Epithelial cell of prostate (primary cell): ENCODE measurements around the gene CHURC1.

Experiments
- DNase-seq: peaks from one replicate; pipeline ENCODE4 v3.0.0-alpha.2; 2011; ENCODE audit warnings: low read depth, low spot score
- H3K27ac ChIP-seq: fragments of 450-650 bp; 2 replicates; pipeline ENCODE4 v1.5.1; 2017; ENCODE audit warnings: mild to moderate bottlenecking

Gene CHURC1

DNA sequence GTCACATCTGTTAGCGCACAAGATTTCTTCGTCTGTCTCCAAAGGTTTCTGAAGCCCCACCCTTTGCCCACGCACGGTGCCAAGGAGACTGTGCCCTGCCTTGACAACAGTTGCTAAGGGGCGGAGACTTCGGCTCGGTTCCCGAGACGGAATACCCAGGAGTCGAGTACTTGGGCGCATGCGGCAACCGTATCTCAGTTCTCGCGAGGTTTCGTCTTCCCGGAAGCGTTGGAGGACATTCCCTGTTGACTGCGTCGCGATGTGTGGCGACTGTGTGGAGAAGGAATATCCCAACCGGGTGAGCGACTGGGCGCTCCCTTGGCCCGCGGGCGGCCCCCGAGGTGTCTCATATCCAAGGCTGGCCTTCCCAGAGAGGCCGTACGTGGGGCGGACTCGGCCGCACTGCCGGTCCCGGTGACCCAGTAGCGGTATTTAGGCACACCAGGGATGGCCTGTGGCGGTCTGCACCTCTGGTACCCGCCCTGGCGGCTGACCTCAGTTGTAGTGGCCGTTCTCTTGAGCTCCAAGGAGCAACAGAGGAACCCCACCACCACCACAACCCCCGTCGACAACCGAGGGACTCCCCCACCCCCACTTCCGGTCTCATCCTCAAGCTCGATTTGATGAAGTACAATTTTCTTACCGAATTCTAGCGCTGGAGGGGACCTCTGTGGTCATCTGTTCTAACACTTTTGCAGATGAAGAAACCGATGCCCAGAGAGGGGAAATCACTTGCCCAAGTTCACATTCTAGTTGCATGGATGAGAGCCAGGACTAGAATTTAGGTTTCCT is at the start of gene CHURC1:
CHURC1 (plus strand) TSS at position 219 of the 792 bp plus-strand sequence; CDS start at position 260, 41 bp downstream.
- DNase-seq: peak; percentile 92
- H3K27ac ChIP-seq: peak within 1 kb of the TSS; percentile 73

DNA sequence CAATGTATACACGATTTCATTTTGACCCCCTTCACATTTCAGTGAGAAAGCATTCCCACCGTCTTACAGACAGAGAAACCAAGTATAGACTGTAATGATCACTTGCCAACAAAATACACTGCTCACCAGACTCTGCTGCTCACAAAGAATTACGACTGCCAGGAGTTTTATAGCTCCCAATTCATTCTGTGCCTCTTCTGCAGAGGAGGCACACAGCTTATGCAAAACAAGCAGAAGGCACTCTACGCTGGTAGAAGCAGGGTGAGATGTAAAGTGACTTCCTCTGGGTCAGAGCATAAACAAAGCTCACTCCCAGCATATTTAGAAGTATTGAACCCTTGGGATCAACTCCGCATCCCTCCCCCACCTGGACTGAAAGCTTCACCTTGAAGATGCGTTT is 49.1 kb upstream of the CHURC1 start:
- no peak for DNase-seq
- H3K27ac ChIP-seq: no peak overlapping the region

DNA sequence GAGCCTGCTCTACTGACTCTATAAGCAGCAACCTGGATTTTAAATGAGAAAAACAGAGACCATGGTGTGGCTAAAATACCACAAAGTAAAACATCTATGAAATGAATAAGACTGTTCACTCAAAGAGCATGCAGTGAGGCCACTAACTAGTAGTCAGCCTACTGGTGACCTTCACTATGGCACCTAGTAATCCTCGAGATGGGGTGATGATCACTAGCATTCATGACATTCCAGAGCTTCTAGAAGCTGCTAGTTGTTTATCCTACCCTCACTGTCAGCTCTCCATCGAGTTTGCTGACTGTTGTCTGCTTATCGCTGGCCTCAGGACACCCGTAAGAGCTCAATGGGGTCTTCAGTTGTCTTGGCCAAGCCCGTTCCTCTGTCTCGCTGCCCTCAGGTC is 48.3 kb upstream of the CHURC1 start:
- no peak for DNase-seq
- H3K27ac ChIP-seq: no peak overlapping the region

DNA sequence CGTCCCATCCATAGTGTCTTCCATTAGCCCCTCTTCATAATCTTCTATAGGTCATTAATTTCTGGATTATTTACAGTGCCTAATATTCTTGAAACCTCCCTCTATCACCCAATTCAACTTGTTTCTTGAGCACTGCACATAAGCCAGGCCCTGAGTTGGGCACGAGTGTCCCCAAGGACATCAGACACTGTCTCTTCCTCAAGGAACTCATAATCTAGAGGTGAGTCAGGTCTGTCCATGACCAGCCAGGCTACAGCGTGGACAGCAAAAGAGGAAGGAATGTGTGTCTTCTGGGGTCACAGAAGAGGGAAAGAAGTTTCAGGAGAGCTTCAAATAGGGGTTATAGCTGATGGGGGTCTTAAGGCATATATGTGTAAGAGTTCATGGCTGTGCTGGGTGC is 47.1 kb upstream of the CHURC1 start:
- H3K27ac ChIP-seq: no peak overlapping the region
- DNase-seq: no peak

DNA sequence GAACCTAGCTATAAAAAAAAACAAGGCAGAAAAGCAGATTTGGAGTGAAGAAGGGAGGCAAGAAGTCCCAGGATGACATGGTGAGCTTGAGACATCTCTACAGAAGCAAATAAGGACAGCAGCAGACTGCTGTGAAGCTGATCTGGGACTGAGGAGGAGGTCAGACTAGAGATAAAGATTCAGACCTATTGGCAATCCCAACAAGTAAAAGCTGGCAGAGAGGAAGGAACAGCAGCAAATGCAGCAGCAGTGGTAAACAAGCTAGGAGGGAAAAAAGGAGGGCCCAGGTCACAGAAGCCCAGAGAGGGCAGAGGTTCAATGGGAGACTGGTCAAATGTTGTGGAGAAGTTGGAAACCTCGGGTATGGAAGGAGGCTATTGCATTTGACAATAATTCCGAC is 45.9 kb upstream of the CHURC1 start:
- H3K27ac ChIP-seq: no peak overlapping the region
- no peak for DNase-seq

DNA sequence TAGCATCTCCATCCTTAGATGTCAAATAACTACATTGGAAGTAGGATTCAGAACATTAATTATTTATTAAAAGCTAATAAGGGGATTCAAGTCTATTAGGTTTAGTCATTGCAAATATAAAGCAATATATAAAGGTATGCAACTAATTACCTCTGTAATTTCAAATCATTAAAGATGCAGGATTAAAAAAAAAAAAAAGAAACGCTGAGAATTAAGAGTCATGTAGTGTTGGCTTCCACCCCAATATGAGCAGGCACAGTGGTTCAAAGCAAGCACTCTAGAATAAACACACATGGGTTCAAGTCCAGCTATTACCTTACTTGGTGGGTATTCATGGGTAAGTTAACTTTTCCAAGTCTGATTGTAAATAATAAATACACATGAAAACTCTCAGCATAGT is 45.4 kb upstream of the CHURC1 start:
- no peak overlapping the region for H3K27ac ChIP-seq
- no peak for DNase-seq

DNA sequence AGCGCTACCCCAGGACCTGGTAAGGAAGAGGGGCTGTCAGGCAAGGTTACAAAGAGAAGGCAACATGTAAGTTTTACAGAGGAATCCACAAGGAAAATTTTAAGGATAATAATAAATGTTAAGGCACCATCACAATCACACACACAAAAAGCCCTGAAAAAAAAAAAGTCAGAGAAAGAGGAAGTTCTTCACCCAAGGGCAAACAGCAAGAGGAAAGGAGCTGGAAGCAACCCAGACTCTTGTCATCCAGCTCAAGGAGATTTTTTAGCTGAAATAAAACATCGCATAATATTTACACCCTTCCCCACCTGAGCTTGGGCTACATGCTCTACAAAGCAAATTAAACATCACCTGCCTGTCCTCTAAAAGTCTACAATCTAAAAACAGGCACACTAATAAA is 44.1 kb upstream of the CHURC1 start:
- no peak overlapping the region for H3K27ac ChIP-seq
- no peak for DNase-seq

DNA sequence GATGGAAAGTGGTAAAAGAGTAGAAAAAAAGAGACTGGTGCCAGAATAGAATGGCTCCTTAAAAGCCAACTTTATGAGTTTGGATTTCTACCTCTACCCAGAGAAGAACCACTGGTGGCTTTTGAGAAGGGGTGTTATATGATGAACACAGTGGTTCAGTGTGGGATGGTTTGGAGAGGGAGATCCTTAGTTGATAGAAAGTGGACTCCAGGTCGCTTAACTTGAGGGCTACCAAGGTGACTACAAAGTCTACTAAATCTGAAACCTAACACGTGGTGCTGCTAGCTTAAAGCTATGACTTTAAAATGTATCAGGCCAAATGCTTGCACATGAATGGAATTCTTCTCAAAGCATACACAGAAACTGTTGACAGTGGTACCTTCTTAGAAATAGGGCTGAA is 42.9 kb upstream of the CHURC1 start:
- no peak for DNase-seq
- H3K27ac ChIP-seq: no peak overlapping the region

DNA sequence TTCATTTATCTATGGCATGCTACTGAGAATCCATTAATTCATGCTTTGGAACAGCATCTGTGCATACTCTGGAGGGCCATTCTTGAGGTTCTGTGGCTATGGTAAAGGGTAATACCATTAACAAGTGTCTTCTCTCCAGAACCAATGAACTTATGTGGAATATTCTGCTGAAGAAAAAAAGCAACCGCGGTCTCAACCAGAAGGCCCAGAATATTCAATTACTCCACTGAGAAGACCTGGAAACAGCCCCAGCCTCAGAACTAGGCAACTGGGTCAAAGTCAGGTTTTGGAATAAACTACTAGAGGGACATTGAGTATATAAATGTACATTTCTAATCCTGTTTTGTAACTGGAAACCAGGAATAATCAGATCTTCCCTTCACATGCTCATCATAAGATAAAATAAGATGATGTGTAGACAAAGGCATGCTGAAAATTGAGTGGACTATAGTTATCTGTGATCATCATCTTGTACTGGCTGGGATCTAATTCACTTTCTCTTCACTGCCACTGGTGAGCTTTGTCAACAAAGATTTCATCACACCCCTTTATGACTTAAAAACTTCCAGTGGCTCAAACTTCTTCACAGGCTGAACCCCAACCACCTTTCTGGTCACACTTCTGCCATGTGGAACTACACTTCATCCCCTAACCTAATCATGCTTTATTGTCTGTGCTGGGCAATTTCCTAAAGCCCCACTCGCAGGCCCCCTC is 40.6 kb upstream of the CHURC1 start:
- no peak overlapping the region for H3K27ac ChIP-seq
- DNase-seq: no peak

DNA sequence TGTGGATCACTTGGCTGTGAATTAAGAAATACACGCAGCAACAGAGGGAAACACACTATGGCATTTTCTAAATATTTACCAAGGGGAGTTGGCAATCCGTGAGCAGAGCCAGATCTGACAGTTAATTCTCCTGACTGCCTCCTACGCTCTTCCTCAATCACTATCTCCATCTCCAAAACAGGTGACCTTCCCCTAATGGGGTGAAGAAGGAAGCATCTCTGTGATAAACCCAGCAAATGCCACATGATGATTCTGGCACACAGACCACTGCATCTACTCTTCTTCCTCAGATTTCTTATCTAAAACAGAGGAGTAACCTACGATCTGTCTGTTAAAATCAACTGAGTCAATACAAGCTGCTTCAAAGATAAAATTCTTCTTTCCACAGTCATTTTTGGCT is 38.9 kb upstream of the CHURC1 start:
- no peak overlapping the region for H3K27ac ChIP-seq
- no peak for DNase-seq

DNA sequence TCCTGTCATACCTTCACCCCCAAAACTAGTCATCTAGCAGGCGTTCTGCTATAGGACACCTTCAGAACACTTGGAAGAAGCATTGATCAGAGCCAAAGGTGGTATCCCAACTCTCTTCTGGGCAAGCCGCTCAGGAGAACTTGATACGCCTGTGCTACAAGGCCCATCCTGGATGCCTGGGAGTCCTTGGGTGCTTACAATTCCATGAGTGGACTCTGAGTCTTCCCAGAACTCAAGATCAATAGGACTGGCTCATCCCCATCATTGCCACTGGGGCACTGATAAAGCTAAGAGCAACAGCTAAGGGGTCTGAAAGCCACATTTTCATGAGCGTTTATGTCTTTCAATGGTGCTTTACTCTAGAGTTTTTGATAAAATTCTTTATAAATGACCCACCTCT is 36.4 kb upstream of the CHURC1 start:
- DNase-seq: no peak
- H3K27ac ChIP-seq: no peak overlapping the region

DNA sequence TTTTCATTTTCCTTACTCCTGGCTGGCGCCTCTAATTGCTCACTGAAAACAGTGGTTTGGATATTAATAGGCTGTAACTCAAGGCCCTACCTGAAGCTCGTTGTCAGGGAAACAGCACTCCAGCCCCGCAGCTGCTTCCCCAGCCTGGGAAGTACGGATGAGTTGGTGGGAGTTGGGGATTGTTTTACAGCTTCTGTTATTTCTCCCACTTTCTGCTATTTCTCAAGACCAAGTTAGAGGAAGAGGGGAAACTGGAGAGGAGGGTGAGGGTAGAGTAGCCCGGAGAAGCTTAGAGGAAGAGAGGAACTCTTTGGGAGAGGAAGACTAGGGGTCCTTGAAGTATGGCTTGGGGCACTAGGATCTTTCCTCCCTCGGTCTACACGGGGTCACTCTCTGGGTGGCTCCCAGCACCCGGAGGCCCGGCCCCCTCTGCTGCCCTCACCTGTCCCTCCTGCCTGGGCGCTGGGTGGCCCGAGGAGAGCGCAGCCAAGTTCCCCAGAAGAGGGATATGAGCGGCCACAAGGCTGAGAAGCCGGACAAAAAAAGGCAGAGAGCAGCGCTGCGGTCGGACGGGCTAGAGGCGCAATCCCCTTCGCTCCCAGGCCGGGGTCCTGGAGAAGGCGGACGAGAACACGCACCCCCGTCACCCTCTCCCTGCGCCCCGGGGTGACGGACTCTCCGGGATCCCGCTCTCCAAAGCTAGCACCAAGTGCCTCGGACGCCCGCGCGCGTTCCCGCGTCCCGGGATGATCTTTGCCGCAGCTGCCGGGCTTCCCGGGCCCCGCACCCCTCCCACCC is 35.2 kb upstream of the CHURC1 start:
- DNase-seq: no peak
- H3K27ac ChIP-seq: no peak overlapping the region

DNA sequence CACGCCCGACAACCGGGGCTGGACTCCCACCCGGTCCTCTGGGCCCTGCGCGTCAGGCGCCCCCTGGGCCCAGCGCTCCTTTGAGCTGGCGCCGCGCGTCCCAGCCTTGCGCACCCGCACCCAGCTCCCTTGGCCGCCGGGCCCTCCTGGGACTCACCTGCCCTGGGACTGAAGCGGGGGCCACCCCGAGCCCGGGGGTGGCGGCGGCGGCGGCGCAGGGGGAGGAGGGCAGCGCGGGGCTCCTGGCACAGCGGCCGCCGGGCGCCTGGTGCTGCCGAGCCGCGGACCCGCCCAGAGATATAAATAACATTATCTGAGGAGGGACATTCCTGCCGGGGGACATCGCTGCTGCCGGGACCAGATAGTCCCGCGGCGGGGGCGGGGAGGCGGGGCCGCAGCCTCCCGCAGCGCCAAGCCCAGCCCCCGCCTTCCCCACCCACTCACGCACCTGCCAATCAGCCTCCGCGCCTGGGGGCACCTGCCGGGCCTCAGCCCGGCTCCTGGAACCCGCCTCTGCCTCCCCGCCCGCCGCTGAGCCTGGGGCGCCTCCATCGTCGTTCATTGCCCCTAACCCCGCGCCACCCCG is 34.5 kb upstream of the CHURC1 start, which contains the start of gene SPTB:
SPTB (minus strand) TSS at position 273 of the 586 bp plus-strand sequence. CDS start 56,813 bp downstream, outside the sequence.
- no peak within 1 kb of the TSS for H3K27ac ChIP-seq
- no peak for DNase-seq

DNA sequence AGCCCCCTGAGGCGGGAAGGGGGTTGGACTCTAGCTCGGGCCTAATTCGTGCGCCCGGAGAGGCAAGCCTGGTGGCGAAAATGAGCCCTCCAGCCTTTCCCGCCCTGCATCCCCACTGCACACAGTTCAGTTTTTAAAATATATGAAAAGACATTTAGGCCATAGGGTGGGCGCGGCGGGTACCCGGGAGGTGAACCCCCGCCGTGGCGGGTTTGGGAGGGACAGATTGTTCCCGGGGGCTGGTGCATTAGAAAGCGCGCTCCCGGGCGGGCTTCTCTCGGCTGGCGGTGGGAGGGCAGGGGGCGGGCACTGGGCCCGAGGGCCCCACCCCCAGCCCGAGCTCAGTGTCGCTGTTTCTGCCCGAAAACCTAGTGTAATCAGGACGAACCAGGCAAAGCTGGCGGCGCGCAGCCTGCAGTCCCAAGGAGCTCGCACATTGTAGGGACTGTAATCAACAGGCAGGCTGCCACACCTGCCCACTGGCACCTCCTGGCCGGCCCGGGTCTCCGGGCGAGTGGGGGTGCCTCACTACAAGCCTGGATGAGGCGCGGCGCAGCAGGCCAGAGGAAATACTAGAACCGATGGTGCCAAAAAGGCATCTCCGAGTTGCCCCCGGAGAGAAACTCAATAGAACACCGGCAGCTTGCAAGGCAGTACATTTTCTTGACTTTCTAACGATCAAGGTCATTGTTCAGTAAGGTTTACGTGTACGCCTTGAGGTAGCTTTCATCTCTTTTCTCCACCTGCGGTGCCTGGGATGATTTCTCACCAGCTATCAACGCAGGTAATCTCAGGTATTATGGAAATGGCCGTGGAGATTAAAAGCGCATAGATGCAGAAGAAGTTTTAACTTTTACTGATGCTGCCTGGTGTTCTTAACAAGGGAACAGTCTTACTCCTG is 33.8 kb upstream of the CHURC1 start:
- DNase-seq: no peak
- H3K27ac ChIP-seq: no peak overlapping the region

DNA sequence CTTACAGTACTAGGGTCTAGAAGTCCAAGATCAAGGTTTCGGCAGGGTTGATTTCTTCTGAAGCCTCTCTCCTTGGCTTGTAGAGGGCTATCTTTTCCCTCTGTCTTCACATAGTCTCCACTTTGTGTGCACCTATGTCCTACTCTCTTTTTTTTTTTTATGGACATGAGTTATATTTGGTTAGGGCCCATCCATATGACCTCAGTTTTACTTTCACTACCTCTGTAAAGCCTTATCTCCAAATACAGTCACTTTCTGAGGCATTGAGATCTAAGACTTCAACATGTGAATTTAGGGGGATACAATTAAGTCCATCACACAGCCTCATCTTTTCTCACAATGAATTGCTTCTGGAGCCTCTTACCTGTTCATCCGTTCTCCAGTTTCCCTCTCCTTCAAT is 28.7 kb upstream of the CHURC1 start:
- no peak for DNase-seq
- no peak overlapping the region for H3K27ac ChIP-seq

DNA sequence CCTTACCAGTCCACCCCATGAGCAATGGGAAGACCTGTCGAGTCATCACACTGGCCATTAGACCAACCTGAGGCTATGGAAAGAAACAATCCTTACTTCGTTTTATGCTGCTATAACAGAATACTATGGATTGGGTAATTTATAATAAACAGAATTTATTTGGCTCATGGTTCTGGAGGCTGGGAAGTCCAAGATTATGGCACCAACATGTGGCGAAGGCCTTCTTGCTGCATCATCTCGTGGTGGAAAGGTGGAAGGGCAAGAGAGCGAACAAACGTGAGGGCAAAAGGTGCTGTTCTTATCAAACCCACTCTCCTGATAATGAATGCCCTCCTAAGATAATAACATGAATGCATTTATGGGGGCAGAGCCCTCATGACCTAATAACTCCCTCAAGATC is 24.9 kb upstream of the CHURC1 start:
- H3K27ac ChIP-seq: no peak overlapping the region
- no peak for DNase-seq

DNA sequence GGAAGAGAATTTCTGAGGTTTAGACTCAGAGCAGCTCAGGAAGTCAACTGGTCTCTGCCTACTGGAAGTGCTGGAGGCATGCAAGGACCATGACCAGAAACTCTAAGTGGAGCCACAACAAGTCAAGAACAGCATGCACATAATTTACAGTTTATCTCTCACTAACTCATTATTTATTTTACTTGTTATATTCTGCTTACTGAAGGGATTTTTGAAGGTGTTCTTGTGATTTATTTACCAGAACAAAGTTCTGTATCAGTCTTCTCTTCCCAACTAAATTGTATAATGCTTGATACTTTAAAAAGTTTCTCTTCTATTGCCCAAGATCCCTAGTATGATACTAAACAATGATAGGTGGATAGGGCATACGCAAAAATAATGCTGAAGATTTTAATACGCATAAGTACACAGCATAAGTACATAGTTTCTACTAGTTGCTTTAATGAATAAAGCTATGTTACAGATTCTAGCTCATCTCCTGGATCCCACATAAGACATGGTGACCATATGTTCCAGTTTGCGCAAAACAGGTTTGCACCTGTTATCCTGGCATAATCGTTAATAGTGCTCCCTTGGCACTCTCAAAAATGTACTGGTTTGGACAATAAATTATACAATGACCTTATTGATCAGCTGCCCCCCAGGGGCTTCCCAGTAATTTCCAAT is 22.9 kb upstream of the CHURC1 start:
- H3K27ac ChIP-seq: no peak overlapping the region
- DNase-seq: no peak

DNA sequence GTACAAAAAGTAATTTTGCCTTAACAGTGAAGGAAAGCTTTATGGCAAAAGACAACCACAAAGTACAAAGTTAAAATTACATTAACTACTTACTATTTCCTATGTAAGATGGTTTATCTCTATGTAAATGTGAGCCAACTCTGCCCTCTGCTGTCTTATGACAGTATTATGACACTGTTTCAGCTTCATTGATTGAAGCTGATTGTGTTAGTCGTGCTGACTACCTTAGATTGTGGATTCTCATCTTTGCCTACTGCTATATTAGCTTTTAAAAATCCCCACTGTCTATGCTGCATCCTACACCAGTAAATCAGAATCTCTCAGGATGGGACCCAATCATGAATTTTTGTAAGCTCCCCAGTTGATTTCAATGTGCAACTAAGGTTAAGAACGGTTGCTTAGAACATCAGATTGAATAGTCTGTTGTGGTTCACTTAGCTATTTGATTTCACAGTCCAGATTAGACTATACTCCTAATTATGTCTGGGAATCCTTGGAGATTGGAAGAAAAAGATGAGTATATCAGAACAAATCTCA is 22.3 kb upstream of the CHURC1 start:
- DNase-seq: peak; percentile 12
- no peak overlapping the region for H3K27ac ChIP-seq

DNA sequence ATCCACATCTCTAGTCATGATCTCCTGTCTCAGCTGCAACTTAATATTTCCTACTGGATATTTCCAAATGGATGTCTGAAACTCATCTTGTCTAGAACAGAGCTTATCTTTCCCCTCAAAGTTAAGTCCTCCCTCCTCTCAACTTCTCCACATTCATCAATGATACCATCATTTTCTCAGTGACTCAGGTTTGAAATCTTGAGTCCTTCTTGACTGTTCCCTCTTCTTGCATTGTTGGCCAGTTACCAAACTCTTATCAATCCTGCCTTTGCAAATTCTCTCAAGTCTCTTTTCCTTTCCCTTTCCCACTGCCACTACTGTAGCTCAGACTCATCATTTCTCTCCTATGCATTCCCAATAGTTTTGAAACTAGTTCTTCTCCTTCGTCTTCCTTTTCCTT is 14.3 kb upstream of the CHURC1 start:
- H3K27ac ChIP-seq: no peak overlapping the region
- no peak for DNase-seq
